Measurements from ENCODE around the gene CADM1. TPM values are rescaled to one million over a fixed set of nuclear protein-coding genes. Genes with fewer than 3 reads are reported as not detected.

Gene CADM1
- total RNA-seq, 1 experiment from 2014 or later, result 62.4 TPM

- in situ Hi-C loops (cut with HindIII; ENCODE audit: low pct_unique_long_range_greater_than_20kb, low sequenced_read_pairs), result no loop called here
- DNase-seq (ENCODE audit: low read depth, low spot score), result no peak
Observed at GRCh38 chr11:115352805-115353485, 151.3 kb downstream of the CADM1 start.

DNA sequence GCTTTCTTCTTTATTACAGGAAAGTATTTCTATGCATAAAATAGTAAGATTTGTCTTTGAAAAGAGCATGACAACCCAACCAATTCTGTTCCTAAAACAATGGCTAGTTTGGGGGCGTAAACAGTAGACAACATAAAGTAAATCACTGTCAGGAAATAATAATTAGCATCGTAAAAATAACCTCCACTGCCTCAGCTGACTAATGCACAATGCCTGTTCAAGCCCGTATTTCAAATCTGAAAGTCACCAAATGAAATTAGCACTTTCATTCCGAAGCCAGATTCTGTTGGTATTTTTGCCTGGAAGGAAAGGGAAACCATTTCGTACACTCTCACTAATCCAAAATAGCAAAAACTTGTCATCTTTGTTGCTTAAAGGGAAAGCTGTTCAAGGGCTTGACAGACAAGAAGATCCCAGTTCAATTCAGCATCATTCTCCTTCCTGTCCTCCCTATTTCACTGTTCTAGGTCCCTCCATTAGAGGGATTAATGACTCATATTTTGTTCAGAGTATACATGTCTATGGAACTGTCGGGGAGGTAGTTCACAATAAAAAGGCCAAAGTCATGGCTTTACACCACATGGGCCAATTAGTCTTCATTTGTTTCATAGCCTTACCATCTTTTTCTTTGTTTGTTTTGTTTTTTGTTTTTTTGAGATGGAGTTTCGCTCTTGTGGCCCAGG, 154.7 kb downstream of the CADM1 start:
- in situ Hi-C loops (cut with HindIII; ENCODE audit: low pct_unique_long_range_greater_than_20kb, low sequenced_read_pairs), result no loop called here
- no peak for DNase-seq (ENCODE audit: low read depth, low spot score)

- no peak for DNase-seq (ENCODE audit: low read depth, low spot score)
- in situ Hi-C loops (cut with HindIII; ENCODE audit: low pct_unique_long_range_greater_than_20kb, low sequenced_read_pairs), result no loop called here
Observed at GRCh38 chr11:115348416-115348815, 155.8 kb downstream of the CADM1 start.

DNA sequence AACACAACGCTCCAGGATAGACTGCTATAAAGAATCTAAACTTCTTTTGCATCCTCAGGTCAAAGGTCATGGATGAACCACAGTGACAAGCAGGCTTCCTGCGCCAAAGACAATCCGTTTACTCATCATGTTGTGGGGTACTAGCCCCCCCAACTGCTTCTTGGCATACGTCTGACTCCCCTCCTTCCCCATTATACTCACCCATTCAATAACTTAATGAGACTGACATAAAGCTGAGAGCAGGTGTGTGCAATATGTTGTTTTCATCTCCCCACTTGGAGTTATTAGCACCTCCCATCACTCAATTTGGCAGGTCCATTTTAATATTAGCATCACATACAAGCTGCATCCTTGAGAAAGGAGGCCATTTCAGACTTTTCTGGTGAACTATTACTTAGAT, 157.1 kb downstream of the CADM1 start:
- in situ Hi-C loops (cut with HindIII; ENCODE audit: low pct_unique_long_range_greater_than_20kb, low sequenced_read_pairs), result no loop called here

GRCh38 chr11:115345840-115346239, 158.4 kb downstream of the CADM1 start:
- in situ Hi-C loops (cut with HindIII; ENCODE audit: low pct_unique_long_range_greater_than_20kb, low sequenced_read_pairs), result no loop called here
- no peak for DNase-seq (ENCODE audit: low read depth, low spot score)

More for the DNA sequence above, 157.1 kb downstream of the CADM1 start:
- no peak for DNase-seq (ENCODE audit: low read depth, low spot score)

- DNase-seq (ENCODE audit: low read depth, low spot score), result no peak
- in situ Hi-C loops (cut with HindIII; ENCODE audit: low pct_unique_long_range_greater_than_20kb, low sequenced_read_pairs), result no loop called here
Observed at GRCh38 chr11:115345361-115345760, 158.9 kb downstream of the CADM1 start.

- DNase-seq (ENCODE audit: low read depth, low spot score), result no peak
- in situ Hi-C loops (cut with HindIII; ENCODE audit: low pct_unique_long_range_greater_than_20kb, low sequenced_read_pairs), result no loop called here
Observed at GRCh38 chr11:115344846-115345245, 159.4 kb downstream of the CADM1 start.

GRCh38 chr11:115342142-115342541, 162.1 kb downstream of the CADM1 start:
- no peak for DNase-seq (ENCODE audit: low read depth, low spot score)
- in situ Hi-C loops (cut with HindIII; ENCODE audit: low pct_unique_long_range_greater_than_20kb, low sequenced_read_pairs), result no loop called here

GRCh38 chr11:115340874-115341273, 163.3 kb downstream of the CADM1 start:
- in situ Hi-C loops (cut with HindIII; ENCODE audit: low pct_unique_long_range_greater_than_20kb, low sequenced_read_pairs), result no loop called here
- DNase-seq (ENCODE audit: low read depth, low spot score), result no peak

DNA sequence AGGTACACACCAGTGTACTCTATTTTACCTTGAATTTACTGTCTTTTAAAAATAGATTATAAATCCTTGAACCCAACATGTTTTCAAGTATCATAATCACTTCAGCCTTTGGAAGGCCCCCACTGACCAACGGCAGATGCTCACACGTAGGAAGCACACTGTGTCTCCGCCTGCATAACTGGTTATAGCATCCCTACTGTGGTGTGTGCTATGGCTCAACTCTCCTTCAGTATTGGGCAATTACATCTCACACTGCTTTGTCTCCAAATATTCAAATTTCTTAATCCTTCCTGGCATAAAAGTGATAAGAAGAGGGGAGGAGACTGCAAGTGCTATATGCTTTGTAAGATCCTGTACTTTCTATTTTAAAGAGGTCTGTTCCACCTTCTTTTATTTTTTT, 165.7 kb downstream of the CADM1 start:
- in situ Hi-C loops (cut with HindIII; ENCODE audit: low pct_unique_long_range_greater_than_20kb, low sequenced_read_pairs), result no loop called here
- no peak for DNase-seq (ENCODE audit: low read depth, low spot score)

DNA sequence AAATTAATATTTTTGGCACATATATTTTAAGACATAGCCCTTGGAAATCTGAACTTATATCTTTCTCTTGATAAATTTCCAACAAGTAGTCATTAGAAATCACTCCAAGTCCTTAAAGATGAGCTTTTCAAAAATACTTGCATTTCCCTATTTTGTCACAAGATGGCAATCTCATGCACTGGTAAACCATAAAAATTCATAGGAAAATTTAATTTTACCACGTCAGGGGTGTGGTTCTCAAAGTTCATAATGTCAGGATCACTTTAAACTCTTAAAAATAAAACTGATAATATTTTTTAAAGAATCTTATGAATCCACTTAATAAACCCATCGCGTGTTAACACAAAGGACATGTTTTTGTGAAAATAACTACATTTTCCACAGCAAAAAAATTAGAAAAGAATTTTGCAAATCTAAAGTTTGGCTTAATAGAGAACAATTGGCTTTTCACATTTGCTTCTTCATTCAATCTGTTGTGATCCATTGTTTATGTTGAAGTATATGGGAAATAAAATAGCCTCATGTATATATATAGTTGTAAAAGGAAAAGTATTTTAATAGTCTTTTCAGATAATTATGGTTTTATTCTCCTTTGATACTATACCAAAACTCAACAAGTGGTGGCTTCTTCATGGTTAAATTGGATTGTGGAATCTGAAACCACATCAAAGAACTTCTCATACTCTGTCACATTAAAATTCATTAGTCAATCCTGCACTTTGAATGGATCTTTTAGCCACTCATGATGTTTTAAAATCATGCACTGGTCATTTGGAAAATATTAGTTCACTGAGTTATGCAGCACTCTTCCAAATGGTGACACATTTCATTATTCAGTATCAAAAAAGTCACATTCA, 169.1 kb downstream of the CADM1 start:
- peak; percentile 52 for DNase-seq (ENCODE audit: low read depth, low spot score)
- in situ Hi-C loops (cut with HindIII; ENCODE audit: low pct_unique_long_range_greater_than_20kb, low sequenced_read_pairs), result no loop called here

DNA sequence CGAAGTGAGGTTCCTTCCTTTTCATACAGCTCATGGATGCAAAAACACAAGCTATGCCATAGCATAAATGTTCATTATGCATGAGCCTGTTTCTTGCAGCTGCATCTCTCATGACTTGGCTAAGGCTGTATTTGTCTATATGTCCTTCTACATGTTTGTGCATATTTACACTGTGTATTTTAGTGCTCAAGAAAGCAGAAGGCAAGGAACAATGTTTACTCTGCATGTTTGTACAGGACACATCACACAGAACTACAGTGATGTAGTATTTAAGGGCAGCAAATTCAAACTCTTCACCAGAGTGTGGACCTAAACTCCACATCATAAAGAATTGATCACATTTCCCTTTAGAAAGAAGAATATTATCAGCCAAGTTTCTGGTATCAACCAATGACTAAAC, 170.3 kb downstream of the CADM1 start:
- in situ Hi-C loops (cut with HindIII; ENCODE audit: low pct_unique_long_range_greater_than_20kb, low sequenced_read_pairs), result no loop called here
- DNase-seq (ENCODE audit: low read depth, low spot score), result no peak

GRCh38 chr11:115333121-115333520, 171.1 kb downstream of the CADM1 start:
- in situ Hi-C loops (cut with HindIII; ENCODE audit: low pct_unique_long_range_greater_than_20kb, low sequenced_read_pairs), result no loop called here
- no peak for DNase-seq (ENCODE audit: low read depth, low spot score)

- in situ Hi-C loops (cut with HindIII; ENCODE audit: low pct_unique_long_range_greater_than_20kb, low sequenced_read_pairs), result no loop called here
- peak; percentile 33 for DNase-seq (ENCODE audit: low read depth, low spot score)
Observed at GRCh38 chr11:115330684-115331482, 173.3 kb downstream of the CADM1 start.

DNA sequence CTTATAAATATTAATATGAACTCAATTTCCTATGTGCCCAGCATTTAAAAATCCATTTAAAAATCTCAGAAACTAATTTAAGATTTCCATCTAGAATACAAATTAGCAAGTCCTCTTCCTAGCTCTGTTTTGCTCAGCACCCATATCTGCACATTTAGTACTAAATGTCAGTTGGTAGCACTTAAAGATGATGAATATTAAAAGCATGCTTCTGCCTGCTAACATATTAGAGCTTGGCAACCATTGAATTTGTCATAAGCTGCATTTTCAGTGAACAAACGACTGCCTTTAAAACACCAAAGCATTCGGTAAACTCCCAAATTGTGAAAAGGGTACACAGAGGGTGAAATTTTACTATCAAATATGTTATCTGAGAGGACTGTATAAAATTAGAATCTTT, 177.7 kb downstream of the CADM1 start:
- in situ Hi-C loops (cut with HindIII; ENCODE audit: low pct_unique_long_range_greater_than_20kb, low sequenced_read_pairs), result no loop called here
- DNase-seq (ENCODE audit: low read depth, low spot score), result no peak

DNA sequence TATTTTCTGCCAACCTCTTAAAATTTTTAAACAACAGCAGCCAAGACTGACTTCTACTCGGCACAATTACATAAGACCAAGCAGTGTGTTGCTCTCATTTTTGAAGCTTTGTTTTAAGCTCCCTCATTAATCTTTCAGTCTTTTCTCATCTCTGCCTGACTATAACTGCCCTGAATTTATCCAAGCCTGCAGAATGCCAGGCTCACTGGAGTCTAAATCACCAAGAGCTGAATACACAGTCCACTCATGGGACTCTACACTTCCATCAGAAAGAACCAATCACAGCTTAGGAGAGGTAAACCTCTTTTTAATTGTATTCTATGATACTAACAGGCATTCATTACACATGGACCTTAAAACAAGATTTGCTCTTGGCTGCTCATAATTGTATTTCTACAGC, 178.7 kb downstream of the CADM1 start:
- in situ Hi-C loops (cut with HindIII; ENCODE audit: low pct_unique_long_range_greater_than_20kb, low sequenced_read_pairs), result no loop called here
- DNase-seq (ENCODE audit: low read depth, low spot score), result no peak

DNA sequence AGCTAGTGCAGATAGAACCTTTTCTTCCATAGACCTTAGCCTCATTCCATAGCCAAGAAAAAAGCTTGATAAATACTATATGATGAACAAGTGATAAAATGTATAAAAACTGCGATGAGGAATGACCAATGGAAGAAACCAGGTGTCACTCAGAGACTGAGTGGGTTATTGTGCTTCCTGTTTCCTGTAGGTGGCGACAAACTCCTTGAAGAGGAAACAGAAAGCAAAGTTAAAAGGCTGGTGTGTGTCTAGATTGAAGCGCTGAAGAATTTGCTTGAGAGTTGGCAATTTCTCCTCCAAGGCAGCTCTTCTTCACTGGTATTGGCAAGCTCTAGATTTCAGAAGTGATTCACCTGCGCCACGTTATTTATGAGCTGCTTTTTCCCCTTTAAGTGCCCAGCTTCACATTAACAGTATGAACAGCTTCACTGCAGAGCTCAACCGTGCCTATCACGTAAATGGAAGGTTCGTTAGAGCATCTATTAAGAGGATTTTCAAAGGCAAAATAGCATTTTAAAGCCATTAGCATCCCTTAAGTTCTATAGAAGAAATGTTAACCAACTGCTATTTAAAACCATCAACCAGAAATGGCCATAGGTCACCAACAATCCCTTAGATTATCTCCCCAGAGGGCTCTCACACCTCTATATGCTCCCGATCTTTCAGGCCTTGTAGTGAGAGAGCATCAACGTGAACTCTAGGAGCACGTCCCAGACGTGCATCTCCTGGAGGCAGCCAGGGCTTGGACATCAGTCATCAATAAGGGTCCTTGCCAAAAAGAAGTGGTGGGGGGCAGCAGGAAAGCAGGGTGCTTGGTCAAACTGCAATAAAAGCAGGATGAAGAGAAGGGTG, 179.4 kb downstream of the CADM1 start:
- in situ Hi-C loops (cut with HindIII; ENCODE audit: low pct_unique_long_range_greater_than_20kb, low sequenced_read_pairs), result no loop called here
- peak; percentile 74 for DNase-seq (ENCODE audit: low read depth, low spot score)

Data from SK-MEL-5 (cell line).